Nephron (organoid): ENCODE measurements around the gene HIGD2A.

ENCODE experiments used
- H3K27ac Mint-ChIP-seq, 3 experiments: 2 replicates each; pipeline ENCODE4 v1.8.0; 2020; ENCODE audit warnings: mixed read lengths in 3 of 3, mild to moderate bottlenecking in 2 of 3, moderate library complexity in 1 of 3
- H3K27me3 Mint-ChIP-seq: 2 replicates; pipeline ENCODE4 v1.8.0; 2021; ENCODE audit warnings: low read depth, mild to moderate bottlenecking, moderate library complexity, mixed read lengths
- H3K36me3 Mint-ChIP-seq: 2 replicates; pipeline ENCODE4 v1.8.0; 2020; ENCODE audit warnings: low read depth, mixed read lengths
- H3K4me1 Mint-ChIP-seq: 2 replicates; pipeline ENCODE4 v1.8.0; 2020; ENCODE audit warnings: mixed read lengths
- H3K4me3 Mint-ChIP-seq, 3 experiments: 2 replicates each; pipeline ENCODE4 v1.8.0; 2020; ENCODE audit warnings: mild to moderate bottlenecking in 3 of 3, mixed read lengths in 3 of 3, moderate library complexity in 2 of 3
- H3K9me3 Mint-ChIP-seq: 2 replicates; pipeline ENCODE4 v1.8.0; 2020; ENCODE audit warnings: mixed read lengths
- TF ChIP-seq, protein P1 (sequence below), 3 experiments: fragments of 200-600 bp; sonication (generic); IDR thresholded peaks; one replicate each; pipeline ENCODE4 v1.5.0; 2021; ENCODE audit warnings: antibody characterized with exemption in 3 of 3; ENCODE audit not compliant: unreplicated experiment in 3 of 3

Gene HIGD2A

DNA sequence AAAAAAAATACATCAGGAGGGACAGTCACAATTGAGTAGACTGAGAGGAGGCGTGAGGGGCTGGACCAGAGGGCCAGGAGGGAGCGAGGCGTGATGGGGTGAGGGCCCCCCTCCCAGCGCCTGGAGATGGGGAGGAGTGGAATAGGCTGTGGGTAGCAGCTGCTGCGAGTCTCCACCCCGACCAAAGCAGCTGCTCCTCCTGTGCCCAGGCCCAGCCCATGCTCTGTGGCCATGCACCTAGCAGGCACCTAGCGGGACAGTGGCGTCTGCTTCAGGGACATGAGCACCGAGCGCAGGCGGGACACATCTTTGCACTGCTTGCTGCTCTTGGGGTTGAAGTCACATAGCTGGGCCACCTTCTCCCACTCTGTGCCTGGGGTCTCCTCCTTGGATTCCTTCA is 4.0 kb downstream of the HIGD2A start:
- Mint-ChIP-seq H3K4me1 (peaks cover 24% of the 10 kb centered on the region), H3K27ac (peak overlapping the region in 1 of 3 experiments; percentile 66), H3K9me3 (no peaks in the 10 kb centered on the region), H3K4me3 (no peak overlapping the region), H3K36me3 (peaks cover 9% of the 10 kb centered on the region), H3K27me3 (no peaks in the 10 kb centered on the region)
- TF ChIP-seq, protein P1, sequence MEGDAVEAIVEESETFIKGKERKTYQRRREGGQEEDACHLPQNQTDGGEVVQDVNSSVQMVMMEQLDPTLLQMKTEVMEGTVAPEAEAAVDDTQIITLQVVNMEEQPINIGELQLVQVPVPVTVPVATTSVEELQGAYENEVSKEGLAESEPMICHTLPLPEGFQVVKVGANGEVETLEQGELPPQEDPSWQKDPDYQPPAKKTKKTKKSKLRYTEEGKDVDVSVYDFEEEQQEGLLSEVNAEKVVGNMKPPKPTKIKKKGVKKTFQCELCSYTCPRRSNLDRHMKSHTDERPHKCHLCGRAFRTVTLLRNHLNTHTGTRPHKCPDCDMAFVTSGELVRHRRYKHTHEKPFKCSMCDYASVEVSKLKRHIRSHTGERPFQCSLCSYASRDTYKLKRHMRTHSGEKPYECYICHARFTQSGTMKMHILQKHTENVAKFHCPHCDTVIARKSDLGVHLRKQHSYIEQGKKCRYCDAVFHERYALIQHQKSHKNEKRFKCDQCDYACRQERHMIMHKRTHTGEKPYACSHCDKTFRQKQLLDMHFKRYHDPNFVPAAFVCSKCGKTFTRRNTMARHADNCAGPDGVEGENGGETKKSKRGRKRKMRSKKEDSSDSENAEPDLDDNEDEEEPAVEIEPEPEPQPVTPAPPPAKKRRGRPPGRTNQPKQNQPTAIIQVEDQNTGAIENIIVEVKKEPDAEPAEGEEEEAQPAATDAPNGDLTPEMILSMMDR (IDR thresholded peaks at IDR 0.05; ENCODE audit: unreplicated experiment in 3 of 3), result no peak

- Mint-ChIP-seq H3K9me3 (no peaks in the 10 kb centered on the region), H3K4me1 (peaks cover 18% of the 10 kb centered on the region), H3K27ac (no peak overlapping the region), H3K4me3 (no peak overlapping the region), H3K27me3 (no peaks in the 10 kb centered on the region), H3K36me3 (peaks cover 9% of the 10 kb centered on the region)
- TF ChIP-seq, protein P1 (IDR thresholded peaks at IDR 0.05; ENCODE audit: unreplicated experiment in 3 of 3), result no peak
Measured at GRCh38 chr5:176394096-176394495, 5.5 kb downstream of the HIGD2A start.

GRCh38 chr5:176394881-176395675 is 6.5 kb downstream of the HIGD2A start:
- peak overlapping the region; percentile 69 to 95 (median 78) for H3K27ac Mint-ChIP-seq
- no peaks in the 10 kb centered on the region for H3K27me3 Mint-ChIP-seq
- H3K4me1 Mint-ChIP-seq, result peaks cover 18% of the 10 kb centered on the region
- H3K4me3 Mint-ChIP-seq, result peak overlapping the region in 1 of 3 experiments; percentile 5
- H3K36me3 Mint-ChIP-seq, result peaks cover 9% of the 10 kb centered on the region
- no peaks in the 10 kb centered on the region for H3K9me3 Mint-ChIP-seq
- TF ChIP-seq, protein P1 (IDR thresholded peaks at IDR 0.05; ENCODE audit: unreplicated experiment in 3 of 3), result no peak

DNA sequence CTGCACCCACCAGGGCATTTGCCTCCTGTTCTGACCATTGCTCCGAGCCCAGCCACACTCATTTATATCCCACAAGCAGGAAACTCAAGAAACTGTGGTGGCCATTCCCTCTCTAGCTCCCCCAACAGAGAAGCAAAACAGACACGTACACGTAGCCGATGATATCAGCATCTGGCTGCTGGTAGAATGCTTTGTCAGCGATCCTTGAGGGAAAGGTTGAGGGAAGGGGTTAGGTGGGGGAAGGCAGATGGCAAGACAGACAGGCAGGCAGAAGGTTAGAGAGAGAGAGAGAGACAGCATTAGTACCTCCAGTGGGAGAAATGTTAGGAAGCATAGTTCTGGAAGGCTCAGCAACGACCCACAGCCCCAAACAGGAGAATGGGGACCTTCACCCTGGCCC is 7.8 kb downstream of the HIGD2A start:
- Mint-ChIP-seq H3K4me3 (peak overlapping the region; percentile 10 to 63 (median 56)), H3K36me3 (peaks cover 9% of the 10 kb centered on the region), H3K9me3 (no peaks in the 10 kb centered on the region), H3K4me1 (peaks cover 27% of the 10 kb centered on the region), H3K27ac (peak overlapping the region; percentile 92 to 96 (median 93)), H3K27me3 (no peaks in the 10 kb centered on the region)
- TF ChIP-seq, protein P1 (IDR thresholded peaks at IDR 0.05; ENCODE audit: unreplicated experiment in 3 of 3), result no peak

DNA sequence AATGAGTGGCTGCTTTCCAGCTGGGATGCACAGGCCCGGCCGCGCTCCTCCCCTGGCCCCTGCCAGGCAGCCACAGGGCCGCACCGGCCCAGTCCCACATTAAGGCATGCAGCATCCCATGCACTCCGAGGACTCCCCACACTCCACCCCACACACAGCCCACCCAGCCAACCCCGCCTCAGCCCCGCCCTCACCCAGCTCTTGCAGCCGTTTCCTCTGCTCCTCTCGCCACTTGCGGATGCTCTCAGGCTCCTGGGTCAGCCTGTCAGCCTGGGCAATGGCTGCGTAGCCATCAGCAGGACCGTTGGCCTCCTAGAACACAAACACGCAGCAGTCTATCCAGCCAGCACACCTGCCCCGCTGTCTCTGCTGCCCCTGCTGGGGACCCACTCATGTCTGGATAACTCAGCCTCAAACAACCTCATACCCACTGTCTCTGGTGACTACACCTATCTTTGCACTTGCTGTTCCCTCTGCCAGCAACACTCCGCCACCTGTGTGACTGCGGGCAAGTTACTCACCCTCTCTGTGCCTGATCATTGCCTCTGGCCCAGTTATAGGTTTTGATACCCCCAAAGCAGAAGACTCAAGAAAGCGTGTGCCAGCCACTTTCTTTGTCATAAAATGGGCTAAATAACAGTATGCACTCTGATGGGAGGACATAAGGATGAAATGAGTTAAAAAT is 9.3 kb downstream of the HIGD2A start:
- peaks cover 6% of the 10 kb centered on the region for H3K36me3 Mint-ChIP-seq
- H3K4me3 Mint-ChIP-seq, result peak overlapping the region in 1 of 3 experiments; percentile 50
- H3K4me1 Mint-ChIP-seq, result peaks cover 34% of the 10 kb centered on the region
- H3K27ac Mint-ChIP-seq, result peak overlapping the region in 2 of 3 experiments; percentile 55 to 80
- TF ChIP-seq, protein P1 (IDR thresholded peaks at IDR 0.05; ENCODE audit: unreplicated experiment in 3 of 3), result no peak
- no peaks in the 10 kb centered on the region for H3K9me3 Mint-ChIP-seq
- no peaks in the 10 kb centered on the region for H3K27me3 Mint-ChIP-seq
